IPS-18a (cell line): ENCODE results near the gene EGLN3.

Experiments used
- H3K27ac ChIP-seq: one replicate; pipeline ENCODE4 v1.5.1; 2013; ENCODE audit warnings: low read length
- H3K27me3 ChIP-seq: one replicate; pipeline ENCODE4 v1.6.1; 2013; ENCODE audit warnings: mild to moderate bottlenecking, low read length; ENCODE audit not compliant: control insufficient read depth, insufficient read depth
- H3K36me3 ChIP-seq: one replicate; pipeline ENCODE4 v1.6.1; 2013; ENCODE audit warnings: low read depth, low read length; ENCODE audit not compliant: control insufficient read depth
- H3K4me1 ChIP-seq: one replicate; pipeline ENCODE4 v1.6.1; 2013; ENCODE audit warnings: low read depth, low read length; ENCODE audit not compliant: control insufficient read depth
- H3K4me3 ChIP-seq: one replicate; pipeline ENCODE4 v1.5.1; 2013; ENCODE audit warnings: low read length
- H3K9ac ChIP-seq: one replicate; pipeline ENCODE4 v1.6.1; 2013; ENCODE audit warnings: mild to moderate bottlenecking, low read length, moderate library complexity
- H3K9me3 ChIP-seq: one replicate; pipeline ENCODE4 v1.6.1; 2013; ENCODE audit warnings: low read depth, low read length; ENCODE audit not compliant: control insufficient read depth

The EGLN3 gene

GRCh38 chr14:33918256-33918655 lies 32.6 kb downstream of the EGLN3 start:
- Histone ChIP-seq H3K9ac (no peak overlapping the region), H3K27ac (no peak overlapping the region), H3K27me3 (no peaks in the 10 kb centered on the region), H3K4me3 (no peak overlapping the region), H3K4me1 (peaks cover 3% of the 10 kb centered on the region), H3K36me3 (no peaks in the 10 kb centered on the region), H3K9me3 (no peaks in the 10 kb centered on the region)

- Histone ChIP-seq H3K36me3 (no peaks in the 10 kb centered on the region), H3K9me3 (no peaks in the 10 kb centered on the region), H3K9ac (no peak overlapping the region), H3K4me3 (no peak overlapping the region), H3K4me1 (peaks cover 3% of the 10 kb centered on the region), H3K27ac (no peak overlapping the region), H3K27me3 (no peaks in the 10 kb centered on the region)
These were observed 33.2 kb downstream of the EGLN3 start for GRCh38 chr14:33917661-33918060.

GRCh38 chr14:33916663-33917565 lies 34.0 kb downstream of the EGLN3 start:
- H3K4me3 ChIP-seq, result no peak overlapping the region
- H3K4me1 ChIP-seq, result peaks cover 3% of the 10 kb centered on the region
- no peaks in the 10 kb centered on the region for H3K27me3 ChIP-seq
- H3K9me3 ChIP-seq, result no peaks in the 10 kb centered on the region
- H3K27ac ChIP-seq, result no peak overlapping the region
- no peak overlapping the region for H3K9ac ChIP-seq
- H3K36me3 ChIP-seq, result no peaks in the 10 kb centered on the region

- H3K4me3 ChIP-seq, result no peak overlapping the region
- H3K27me3 ChIP-seq, result no peaks in the 10 kb centered on the region
- no peaks in the 10 kb centered on the region for H3K36me3 ChIP-seq
- H3K9ac ChIP-seq, result no peak overlapping the region
- H3K4me1 ChIP-seq, result peaks cover 3% of the 10 kb centered on the region
- no peaks in the 10 kb centered on the region for H3K9me3 ChIP-seq
- H3K27ac ChIP-seq, result no peak overlapping the region
These were observed 35.2 kb downstream of the EGLN3 start for GRCh38 chr14:33915682-33916081.

- Histone ChIP-seq H3K4me3 (no peak overlapping the region), H3K9ac (no peak overlapping the region), H3K9me3 (no peaks in the 10 kb centered on the region), H3K4me1 (peaks cover 3% of the 10 kb centered on the region), H3K36me3 (no peaks in the 10 kb centered on the region), H3K27ac (no peak overlapping the region), H3K27me3 (no peaks in the 10 kb centered on the region)
These were observed 36.0 kb downstream of the EGLN3 start for GRCh38 chr14:33914676-33915516.

- H3K36me3 ChIP-seq, result no peaks in the 10 kb centered on the region
- no peak overlapping the region for H3K9ac ChIP-seq
- no peaks in the 10 kb centered on the region for H3K4me1 ChIP-seq
- no peak overlapping the region for H3K4me3 ChIP-seq
- H3K27me3 ChIP-seq, result no peaks in the 10 kb centered on the region
- H3K27ac ChIP-seq, result no peak overlapping the region
- H3K9me3 ChIP-seq, result no peaks in the 10 kb centered on the region
These were observed 39.8 kb downstream of the EGLN3 start for GRCh38 chr14:33911046-33911445.

GRCh38 chr14:33910435-33910834 lies 40.4 kb downstream of the EGLN3 start:
- Histone ChIP-seq H3K9ac (no peak overlapping the region), H3K27me3 (no peaks in the 10 kb centered on the region), H3K4me3 (no peak overlapping the region), H3K9me3 (no peaks in the 10 kb centered on the region), H3K36me3 (no peaks in the 10 kb centered on the region), H3K4me1 (no peaks in the 10 kb centered on the region), H3K27ac (no peak overlapping the region)

GRCh38 chr14:33909380-33910084 lies 41.3 kb downstream of the EGLN3 start:
- Histone ChIP-seq H3K36me3 (no peaks in the 10 kb centered on the region), H3K4me1 (no peaks in the 10 kb centered on the region), H3K27ac (no peak overlapping the region), H3K4me3 (no peak overlapping the region), H3K27me3 (no peaks in the 10 kb centered on the region), H3K9ac (no peak overlapping the region), H3K9me3 (no peaks in the 10 kb centered on the region)

GRCh38 chr14:33908540-33909223 lies 42.2 kb downstream of the EGLN3 start:
- Histone ChIP-seq H3K36me3 (no peaks in the 10 kb centered on the region), H3K4me3 (no peak overlapping the region), H3K9me3 (no peaks in the 10 kb centered on the region), H3K27ac (no peak overlapping the region), H3K4me1 (no peaks in the 10 kb centered on the region), H3K27me3 (no peaks in the 10 kb centered on the region), H3K9ac (no peak overlapping the region)

GRCh38 chr14:33906968-33907367 lies 43.9 kb downstream of the EGLN3 start:
- no peak overlapping the region for H3K9ac ChIP-seq

GRCh38 chr14:33904609-33905008 lies 46.3 kb downstream of the EGLN3 start:
- Histone ChIP-seq H3K9me3 (no peaks in the 10 kb centered on the region), H3K4me1 (no peaks in the 10 kb centered on the region), H3K9ac (no peak overlapping the region), H3K27me3 (no peaks in the 10 kb centered on the region), H3K36me3 (no peaks in the 10 kb centered on the region), H3K4me3 (no peak overlapping the region), H3K27ac (no peak overlapping the region)

More at GRCh38 chr14:33906968-33907367, 43.9 kb downstream of the EGLN3 start:
- Histone ChIP-seq H3K4me1 (no peaks in the 10 kb centered on the region), H3K4me3 (no peak overlapping the region), H3K36me3 (no peaks in the 10 kb centered on the region), H3K9me3 (no peaks in the 10 kb centered on the region), H3K27ac (no peak overlapping the region), H3K27me3 (no peaks in the 10 kb centered on the region)
